Activated CD4-positive, alpha-beta T cell treated with anti-CD3 and anti-CD28 coated beads, Interleukin-2, amount 50 U/mL, for 48 hours (primary cell): ENCODE data around the gene SUSD1.
"Not testable (repeated sequence)": the region's sequence is repeated elsewhere in the genome, so short reads cannot be mapped to it uniquely, and the experiment has no call there.

Experiments used
- DNase-seq, 2 experiments: peaks; one replicate each; pipeline ENCODE4 v3.0.0-alpha.2; 2020

Gene SUSD1

DNA sequence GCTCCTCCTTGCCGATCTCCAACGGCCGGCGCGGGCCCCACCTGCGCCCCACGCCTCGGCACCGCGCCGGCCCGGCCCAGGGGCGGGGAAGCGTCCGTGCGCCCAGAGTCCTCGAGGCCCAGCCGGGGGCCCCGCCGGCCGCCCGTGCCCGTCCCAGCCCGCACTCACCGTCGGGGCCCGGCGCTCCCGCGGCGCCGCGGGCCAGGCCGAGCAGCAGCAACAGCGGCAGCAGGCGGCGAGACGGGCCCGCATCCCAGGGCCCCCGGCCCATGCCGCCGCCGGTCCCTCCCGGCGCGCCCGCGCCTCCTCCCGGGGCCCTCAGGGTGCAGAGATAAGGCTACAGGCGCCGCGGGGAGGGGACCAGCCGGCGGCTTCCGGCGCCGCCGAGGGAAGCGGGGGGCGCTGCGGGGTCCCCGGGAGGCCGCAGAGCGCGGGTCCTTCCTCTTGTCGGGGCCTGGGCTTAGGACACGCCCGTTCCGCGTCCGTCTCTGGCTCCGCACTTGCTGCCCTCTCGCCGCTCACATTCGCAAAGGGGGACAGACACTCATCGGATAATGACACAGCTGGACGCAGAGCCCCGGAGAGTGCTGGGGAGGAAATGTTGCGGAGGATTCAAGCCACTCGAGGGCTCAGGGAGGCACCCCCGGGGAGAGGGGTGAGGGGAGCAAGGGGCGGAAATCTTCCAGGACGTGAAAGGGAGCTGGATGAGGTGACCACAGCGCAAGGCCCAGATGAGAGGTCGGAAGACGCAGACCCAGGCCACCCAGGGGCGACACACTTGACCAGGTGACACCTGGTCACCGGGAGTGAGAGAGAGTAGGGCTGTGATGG is at the start of gene SUSD1:
Gene SUSD1 (minus strand): TSS at position 333 of the 831 bp plus-strand sequence. CDS start 62 bp downstream, at position 271.
- DNase-seq: peak in 1 of 2 experiments; percentile 35

GRCh38 chr9:112224401-112225289 is 49.5 kb upstream of the SUSD1 start:
- DNase-seq: no peak

GRCh38 chr9:112218908-112219307 is 43.8 kb upstream of the SUSD1 start:
- no peak for DNase-seq

DNA sequence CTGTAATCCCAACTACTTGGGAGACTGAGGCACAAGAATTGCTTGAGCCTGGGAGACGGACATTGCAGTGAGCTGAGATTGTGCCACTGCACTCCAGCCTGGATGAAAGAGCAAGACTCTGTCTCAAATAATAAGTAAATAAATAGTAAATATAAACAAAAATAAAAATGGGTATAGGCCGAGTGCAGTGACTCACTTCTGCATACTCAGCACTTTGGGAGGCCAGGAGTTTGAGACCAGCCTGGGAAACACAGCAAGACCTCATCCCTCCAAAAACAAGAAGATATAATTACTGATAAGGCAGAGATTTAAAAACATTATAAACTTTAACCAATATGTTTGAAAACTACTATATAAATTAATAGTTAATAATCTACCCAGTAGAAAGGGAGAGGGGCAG is 37.8 kb upstream of the SUSD1 start:
- DNase-seq: no peak

- no peak for DNase-seq
Measured at GRCh38 chr9:112207451-112207850, 32.4 kb upstream of the SUSD1 start.

DNA sequence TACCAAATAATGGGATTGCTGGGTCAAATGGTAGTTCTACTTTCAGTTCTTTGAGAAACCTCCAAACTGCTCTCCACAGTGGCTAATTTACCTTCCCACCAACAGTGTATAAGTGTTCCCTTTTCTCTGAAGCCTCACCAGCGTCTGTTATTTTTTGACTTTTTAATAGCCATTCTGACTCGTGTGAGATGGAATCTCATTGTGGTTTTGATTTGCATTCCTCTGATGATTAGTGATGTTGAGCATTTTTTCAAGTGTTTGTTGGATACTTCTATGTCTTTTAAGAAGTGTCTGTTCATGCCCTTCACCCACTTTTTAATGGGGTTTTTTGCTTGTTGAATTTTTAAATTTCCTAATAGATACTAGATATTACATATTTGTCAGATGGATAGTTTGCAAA is 28.4 kb upstream of the SUSD1 start:
- DNase-seq: no peak

- no peak for DNase-seq
Measured at GRCh38 chr9:112200711-112201110, 25.6 kb upstream of the SUSD1 start.

DNA sequence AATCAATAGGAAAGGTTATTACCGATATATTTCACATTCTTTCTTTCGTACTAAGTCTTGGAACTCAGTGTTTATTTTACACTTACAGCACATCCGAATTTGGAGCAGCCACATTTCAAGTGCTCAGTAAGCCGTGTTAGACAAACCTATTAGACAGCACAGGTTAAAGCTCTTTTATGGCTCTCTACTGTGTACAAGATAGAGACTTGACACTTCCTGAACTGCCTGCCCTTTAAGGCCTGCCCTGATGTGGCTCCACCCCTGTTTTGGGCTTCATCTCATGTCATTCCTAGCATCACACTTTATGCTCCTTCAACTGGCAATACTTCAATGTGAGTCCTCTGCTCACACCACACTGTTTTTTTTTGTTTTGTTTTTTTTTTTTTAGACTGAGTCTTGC is 23.5 kb upstream of the SUSD1 start:
- no peak for DNase-seq

GRCh38 chr9:112194969-112195431 is 19.9 kb upstream of the SUSD1 start:
- no peak for DNase-seq

GRCh38 chr9:112193572-112194288 is 18.6 kb upstream of the SUSD1 start:
- DNase-seq: no peak

DNA sequence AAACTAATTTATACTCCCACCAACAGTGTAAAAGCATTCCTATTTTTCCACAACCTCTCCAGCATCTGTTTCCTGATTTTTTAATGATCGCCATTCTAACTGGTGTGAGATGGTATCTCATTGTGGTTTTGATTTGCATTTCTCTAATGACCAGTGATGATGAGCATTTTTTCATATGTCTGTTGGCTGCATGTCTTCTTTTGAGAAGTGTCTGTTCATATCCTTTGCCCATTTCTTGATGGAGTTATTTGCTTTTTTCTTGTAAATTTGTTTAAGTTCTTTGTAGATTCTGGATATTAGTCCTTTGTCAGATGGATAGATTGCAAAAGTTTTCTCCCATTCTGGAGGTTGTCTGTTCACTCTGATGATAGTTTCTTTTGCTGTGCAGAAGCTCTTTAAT is 15.2 kb upstream of the SUSD1 start:
- not testable (repeated sequence) for DNase-seq

DNA sequence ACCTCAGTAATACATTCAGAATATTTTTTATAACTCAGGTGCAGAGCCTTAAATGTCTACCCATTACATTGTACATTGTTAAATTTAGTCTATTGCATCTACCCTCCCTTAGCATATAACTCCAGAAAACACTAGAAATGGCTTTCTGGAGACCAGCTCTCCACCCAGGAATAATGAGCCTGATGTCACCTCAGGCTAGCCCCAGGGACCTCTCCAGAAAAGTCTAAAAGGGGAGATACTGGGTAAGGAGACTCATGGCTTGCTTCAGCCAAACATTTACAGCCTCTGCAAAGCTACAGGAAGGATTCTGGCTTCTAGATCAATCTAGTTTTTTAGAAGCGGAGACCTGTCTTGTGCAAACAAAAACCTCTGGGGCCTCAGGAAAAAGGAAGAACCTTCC is 13.8 kb upstream of the SUSD1 start:
- DNase-seq: no peak

- DNase-seq: no peak
Measured at GRCh38 chr9:112187404-112187803, 12.3 kb upstream of the SUSD1 start.

- DNase-seq: no peak
Measured at GRCh38 chr9:112186695-112187094, 11.6 kb upstream of the SUSD1 start.

- DNase-seq: no peak
Measured at GRCh38 chr9:112184946-112185345, 9.8 kb upstream of the SUSD1 start.

DNA sequence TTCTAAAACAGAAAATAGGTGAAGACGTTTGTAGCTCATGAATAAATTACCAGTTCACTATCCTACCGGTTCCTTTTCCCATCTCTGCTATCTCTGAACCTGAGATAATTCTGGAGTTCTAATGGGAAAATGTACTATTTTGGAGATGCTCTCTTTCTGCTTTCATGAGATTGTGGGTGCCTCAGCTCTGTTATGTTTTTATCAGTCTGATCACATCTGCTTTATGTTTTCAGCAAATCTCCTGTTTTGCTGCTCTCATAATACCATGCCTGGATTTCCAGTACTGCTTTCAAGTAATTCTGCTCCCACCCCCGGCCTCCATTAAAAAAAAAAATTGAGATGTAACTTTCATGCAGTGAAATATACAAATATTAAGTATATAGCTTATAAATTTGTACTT is 9.1 kb upstream of the SUSD1 start:
- DNase-seq: no peak

GRCh38 chr9:112180387-112180881 is 5.3 kb upstream of the SUSD1 start:
- peak; percentile 38 to 49 for DNase-seq

DNA sequence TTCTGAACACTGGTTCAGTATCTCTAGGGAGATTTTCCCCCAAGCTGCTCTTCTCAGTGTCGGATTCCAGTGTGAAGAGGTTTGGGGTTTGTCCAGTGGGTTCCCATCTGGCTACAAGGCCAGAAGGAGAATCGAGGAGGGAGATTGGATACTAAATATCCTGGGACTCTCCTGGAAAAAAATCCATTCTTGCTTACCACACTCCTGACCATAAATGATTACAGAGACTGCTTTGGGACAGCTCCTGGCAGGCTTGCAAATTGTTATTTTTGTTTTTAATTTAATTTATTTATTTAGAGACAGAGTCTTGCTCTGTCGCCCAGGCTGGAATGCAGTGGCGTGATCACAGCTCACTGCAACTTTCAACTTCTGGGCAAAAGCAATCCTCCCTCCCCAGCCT is 4.7 kb upstream of the SUSD1 start:
- no peak for DNase-seq

DNA sequence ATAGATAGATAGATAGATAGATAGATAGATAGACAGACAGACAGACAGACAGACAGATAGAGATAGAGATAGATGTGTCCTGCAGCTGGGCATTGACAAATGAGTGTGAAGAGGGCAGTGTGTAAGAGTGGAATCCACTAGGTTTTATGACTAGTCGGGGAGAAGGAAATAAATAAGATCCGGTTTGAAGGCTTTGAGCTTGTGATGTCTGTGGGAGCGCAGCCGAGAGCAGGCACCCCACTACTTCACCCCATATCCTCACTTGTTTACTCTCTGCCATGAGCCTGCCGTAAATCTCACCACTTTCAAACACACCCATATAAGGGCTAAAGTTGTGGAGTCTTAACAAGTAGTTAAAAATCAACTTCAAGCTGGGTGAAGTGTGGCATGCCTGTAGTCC is 1.4 kb upstream of the SUSD1 start:
- no peak for DNase-seq

GRCh38 chr9:112175796-112176315 is 759 bp upstream of the SUSD1 start:
- DNase-seq: no peak

- DNase-seq: peak; percentile 76 to 81
Measured at GRCh38 chr9:112174222-112174964, 704 bp downstream of the SUSD1 start.
